ENCODE measurements around the gene PHF12. TPM values are rescaled to one million over a fixed set of nuclear protein-coding genes. Genes with fewer than 3 reads are reported as not detected.

Gene PHF12
- total and polyA plus RNA-seq, 10 of the 15 experiments (the other 5 are each of a cell fraction or from before 2014, with no cell fraction given) = 1.3 to 43.9 (median 19.2) TPM

DNA sequence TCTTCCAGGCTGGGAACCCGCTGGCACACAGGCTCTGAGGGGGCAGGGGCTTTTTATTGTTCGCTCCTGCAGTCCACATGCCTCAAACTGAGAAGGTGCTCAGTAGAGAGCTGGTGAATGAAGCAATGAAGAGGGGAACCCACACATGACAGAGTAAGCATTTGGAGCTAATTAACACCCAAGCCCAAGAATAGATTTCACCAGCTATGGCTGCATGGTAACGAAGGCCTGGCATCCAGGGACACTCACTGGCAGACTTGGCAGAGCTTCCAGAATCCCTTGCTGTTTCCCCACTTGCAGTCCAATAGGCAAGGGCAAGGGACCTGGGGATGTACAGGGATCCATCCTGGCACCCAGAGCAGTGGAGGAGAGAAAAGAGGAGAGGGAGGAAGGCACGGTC is 66.0 kb downstream of the PHF12 start:
- no peak overlapping the region for H3K4me3 ChIP-seq
- no peak for FAIRE-seq
- ChIA-PET RAD21 (ENCODE audit: unreplicated experiment) (interaction anchor here (1.2 kb wide), 1 partner anchor 11 kb away, joined by 3 read pairs; no protein-coding TSS in a partner anchor), CTCF (no interaction called here), POLR2A (no interaction called here), SMC1A (ENCODE audit: uncharacterized antibody, unreplicated experiment) (no interaction called here)
- peaks cover 20% of the 10 kb centered on the region for H3K4me1 ChIP-seq (ENCODE audit: control insufficient read depth, insufficient read depth, low read length)
- H3K27ac ChIP-seq (ENCODE audit: control insufficient read depth, insufficient read depth) = no peak overlapping the region
- no TSS peak for BruUV-seq (replicated peaks)
- ATAC-seq = no peak
- WGBS (ENCODE audit: insufficient coverage, insufficient replicate concordance, low lambda C conversion rate, missing lambda C conversion rate) = 47% methylated on average over 4 of the region's 4 CpGs
- no peak overlapping the region for H2AFZ ChIP-seq (ENCODE audit: control insufficient read depth, low read depth, low read length)
- no peaks in the 10 kb centered on the region for H3K27me3 ChIP-seq (replicated peaks in 1 of 2; ENCODE audit: control insufficient read depth in 2 of 2, insufficient read depth in 2 of 2, low read length in 1 of 2)
- H3K9ac ChIP-seq (ENCODE audit: control insufficient read depth, insufficient read depth, low read length) = no peak overlapping the region
- H3K79me2 ChIP-seq (ENCODE audit: control insufficient read depth, insufficient read depth, low read length) = no peaks in the 10 kb centered on the region
- DNase-seq (ENCODE audit: low read depth, low spot score) = no peak
- H3K4me2 ChIP-seq (ENCODE audit: control insufficient read depth, insufficient read depth) = no peak overlapping the region
- no peaks in the 10 kb centered on the region for H3K9me3 ChIP-seq (replicated peaks; ENCODE audit: control insufficient read depth, insufficient read depth, low read length)
- TF ChIP-seq ZNF217 (IDR thresholded peaks at IDR 0.05) (no peak), SPI1 (IDR thresholded peaks at IDR 0.05; ENCODE audit: borderline replicate concordance, insufficient read depth, low read depth, low read length) (no peak), PAX5 (IDR thresholded peaks at IDR 0.05; ENCODE audit: borderline replicate concordance, low read depth, low read length) (no peak), POLR2AphosphoS2 (IDR thresholded peaks at IDR 0.05; ENCODE audit: low read depth, low read length) (no peak), HDGF (IDR thresholded peaks at IDR 0.05) (no peak), ATF7 (IDR thresholded peaks at IDR 0.05; ENCODE audit: low read depth) (no peak), BCL11A (IDR thresholded peaks at IDR 0.05; ENCODE audit: low read depth, low read length) (no peak), SRF (IDR thresholded peaks at IDR 0.05; ENCODE audit: low read depth in 2 of 2, low read length in 2 of 2) (no peak), TARDBP (IDR thresholded peaks at IDR 0.05; ENCODE audit: borderline replicate concordance) (no peak), POLR2AphosphoS5 (IDR thresholded peaks at IDR 0.05; ENCODE audit: low read length) (no peak), TAF1 (IDR thresholded peaks at IDR 0.05; ENCODE audit: borderline replicate concordance, low read depth, low read length) (no peak)
- in situ Hi-C loops (cut with MboI) (loop anchor here (25.0 kb wide), 1 partner anchor 1398 kb away; no protein-coding TSS in a partner anchor), intact Hi-C loops (cut with micrococcal nuclease; ENCODE audit: unreplicated experiment) (no loop called here)
- peaks cover 9 to 27% of the 10 kb centered on the region in 2 experiments; a peak in 3 of 4 replicates for H3K36me3 ChIP-seq (ENCODE audit: control insufficient read depth in 2 of 2, insufficient read depth in 2 of 2, low read length in 1 of 2)
- H4K20me1 ChIP-seq (ENCODE audit: control insufficient read depth, insufficient read depth) = no peaks in the 10 kb centered on the region; the same call in 1 of the 2 replicates

Data from GM12878 (cell line).